ENCODE data around the gene ASXL1. TPM values are rescaled to one million over a fixed set of nuclear protein-coding genes. Genes with fewer than 3 reads are reported as not detected.
A peak's percentile ranks its signal among the peaks of the same experiment; 100 is the strongest.

ASXL1 gene
- total RNA-seq, 3 donors from 2014 or later (not counting 1 experiment from before 2014, with no cell fraction given): 106 to 125 (median 108) TPM

GRCh38 chr20:32448306-32449056 is 90.3 kb downstream of the ASXL1 start:
- no peaks in the 10 kb centered on the region for H3K9me3 Mint-ChIP-seq
- no peaks in the 10 kb centered on the region for H3K9me3 ChIP-seq (ENCODE audit: control insufficient read depth, insufficient read depth, low read length)
- peak overlapping the region; percentile 56 to 81 for H3K27ac Mint-ChIP-seq
- WGBS (ENCODE audit: insufficient coverage): 92% methylated on average over 12 of the region's 13 CpGs
- intact Hi-C loops (cut with micrococcal nuclease): no loop called here
- peaks cover 27 to 46% of the 10 kb centered on the region in 2 donors for H3K4me1 Mint-ChIP-seq
- H3K27ac ChIP-seq (ENCODE audit: low read length): no peak overlapping the region
- TF ChIP-seq CTCF (IDR thresholded peaks at IDR 0.05): no peak
- peaks cover 10% of the 10 kb centered on the region for H3K4me1 ChIP-seq (ENCODE audit: control insufficient read depth, insufficient read depth, low read length)
- peaks cover 72% of the 10 kb centered on the region for H3K36me3 ChIP-seq (ENCODE audit: control insufficient read depth, insufficient read depth, low read length)
- H3K27me3 Mint-ChIP-seq (ENCODE audit: low read depth in 2 of 2): no peaks in the 10 kb centered on the region
- no peaks in the 10 kb centered on the region for H3K27me3 ChIP-seq (ENCODE audit: control insufficient read depth, insufficient read depth, low read length)
- ATAC-seq: no peak
- no peak overlapping the region for H3K4me3 Mint-ChIP-seq
- H3K36me3 Mint-ChIP-seq: no peaks in the 10 kb centered on the region
- H3K4me3 ChIP-seq (ENCODE audit: low read length): no peak overlapping the region
- no peak for DNase-seq

- WGBS (ENCODE audit: insufficient coverage): 86% methylated on average over 9 of the region's 9 CpGs
- no peaks in the 10 kb centered on the region for H3K27me3 Mint-ChIP-seq (ENCODE audit: low read depth in 2 of 2)
- H3K4me1 Mint-ChIP-seq: peaks cover 22 to 41% of the 10 kb centered on the region in 2 donors
- ATAC-seq (no peak), DNase-seq (no peak)
- no peak overlapping the region for H3K4me3 Mint-ChIP-seq
- TF ChIP-seq CTCF (IDR thresholded peaks at IDR 0.05): no peak
- H3K27ac Mint-ChIP-seq: peak overlapping the region; percentile 78 to 81
- no peaks in the 10 kb centered on the region for H3K9me3 Mint-ChIP-seq
- intact Hi-C loops (cut with micrococcal nuclease): no loop called here
- no peaks in the 10 kb centered on the region for H3K27me3 ChIP-seq (ENCODE audit: control insufficient read depth, insufficient read depth, low read length)
- no peaks in the 10 kb centered on the region for H3K36me3 Mint-ChIP-seq
- H3K36me3 ChIP-seq (ENCODE audit: control insufficient read depth, insufficient read depth, low read length): peaks cover 79% of the 10 kb centered on the region
- no peak overlapping the region for H3K4me3 ChIP-seq (ENCODE audit: low read length)
- peaks cover 10% of the 10 kb centered on the region for H3K4me1 ChIP-seq (ENCODE audit: control insufficient read depth, insufficient read depth, low read length)
- H3K9me3 ChIP-seq (ENCODE audit: control insufficient read depth, insufficient read depth, low read length): no peaks in the 10 kb centered on the region
- no peak overlapping the region for H3K27ac ChIP-seq (ENCODE audit: low read length)
Measured at GRCh38 chr20:32449057-32449889, 91.1 kb downstream of the ASXL1 start.

GRCh38 chr20:32449890-32450401 is 91.8 kb downstream of the ASXL1 start:
- H3K27ac Mint-ChIP-seq: peak overlapping the region; percentile 78 to 81
- Histone ChIP-seq H3K27ac (ENCODE audit: low read length) (no peak overlapping the region), H3K4me3 (ENCODE audit: low read length) (no peak overlapping the region), H3K4me1 (ENCODE audit: control insufficient read depth, insufficient read depth, low read length) (peaks cover 10% of the 10 kb centered on the region), H3K36me3 (ENCODE audit: control insufficient read depth, insufficient read depth, low read length) (peaks cover 82% of the 10 kb centered on the region), H3K9me3 (ENCODE audit: control insufficient read depth, insufficient read depth, low read length) (no peaks in the 10 kb centered on the region), H3K27me3 (ENCODE audit: control insufficient read depth, insufficient read depth, low read length) (no peaks in the 10 kb centered on the region)
- DNase-seq (no peak), ATAC-seq (no peak)
- intact Hi-C loops (cut with micrococcal nuclease): no loop called here
- H3K4me3 Mint-ChIP-seq: no peak overlapping the region
- H3K27me3 Mint-ChIP-seq (ENCODE audit: low read depth in 2 of 2): no peaks in the 10 kb centered on the region
- peaks cover 22 to 37% of the 10 kb centered on the region in 2 donors for H3K4me1 Mint-ChIP-seq
- H3K9me3 Mint-ChIP-seq: no peaks in the 10 kb centered on the region
- no peaks in the 10 kb centered on the region for H3K36me3 Mint-ChIP-seq
- no peak for TF ChIP-seq CTCF (IDR thresholded peaks at IDR 0.05)
- WGBS (ENCODE audit: insufficient coverage): 68% methylated on average over 8 of the region's 8 CpGs
